H1 (cell line): ENCODE measurements around the gene STRA8. TPM values are rescaled to one million over a fixed set of nuclear protein-coding genes. Genes with fewer than 3 reads are reported as not detected.

Source experiments
- CTCF ChIA-PET: fragments of 300-600 bp; sonication (Branson Sonifier 250); formaldehyde crosslinking; loops from one replicate; lab custom pipeline; 2021; ENCODE audit not compliant: partially characterized antibody; lab: Charles Lee
- POLR2A ChIA-PET: fragments of 300-600 bp; sonication (Branson Sonifier 250); formaldehyde crosslinking; loops from one replicate; lab custom pipeline; 2021; ENCODE audit warnings: inconsistent platforms; ENCODE audit not compliant: partially characterized antibody; lab: Charles Lee
- DNase-seq, 2 experiments: peaks; one replicate each; pipeline versions ENCODE4 v3.0.0 to v3.0.0-alpha.2; 2010 to 2022; ENCODE audit warnings: low spot score in 2 of 2, low read depth in 1 of 2, mixed read lengths in 1 of 2
- FAIRE-seq: peaks from 2 replicates; lab custom pipeline; 2011; peaks lifted over from hg19 to GRCh38; lab: Jason Lieb, UNC
- H2AFZ ChIP-seq: 2 replicates; pipeline ENCODE4 v1.8.1; 2012; ENCODE audit warnings: low read length, inconsistent platforms
- H2AK5ac ChIP-seq: 2 replicates; pipeline ENCODE4 v1.6.1; 2013; ENCODE audit warnings: low read depth, low read length
- H2BK120ac ChIP-seq: replicated peaks from 2 replicates; pipeline ENCODE3; 2013; ENCODE audit warnings: low read depth, low read length, inconsistent platforms
- H2BK12ac ChIP-seq: 2 replicates; pipeline ENCODE4 v1.6.1; 2013; ENCODE audit warnings: low read depth, low read length
- H2BK15ac ChIP-seq: 2 replicates; pipeline ENCODE4 v1.6.1; 2013; ENCODE audit warnings: low read length
- H2BK20ac ChIP-seq: 2 replicates; pipeline ENCODE4 v1.6.1; 2013; ENCODE audit warnings: low read length
- H2BK5ac ChIP-seq: 2 replicates; pipeline ENCODE4 v1.6.1; 2013; ENCODE audit warnings: low read depth, low read length
- H3K14ac ChIP-seq: 2 replicates; pipeline ENCODE4 v1.6.1; 2013; ENCODE audit warnings: inconsistent platforms; ENCODE audit not compliant: insufficient read length
- H3K18ac ChIP-seq: 2 replicates; pipeline ENCODE4 v1.6.1; 2013; ENCODE audit warnings: low read length; ENCODE audit errors: extremely low read depth
- H3K23ac ChIP-seq: 2 replicates; pipeline ENCODE4 v1.6.1; 2013; ENCODE audit warnings: inconsistent platforms; ENCODE audit not compliant: insufficient read length
- H3K23me2 ChIP-seq: 2 replicates; pipeline ENCODE4 v1.6.1; 2013; ENCODE audit warnings: low read depth, low read length
- H3K27ac ChIP-seq: 2 replicates; pipeline ENCODE4 v1.6.1; 2011; ENCODE audit warnings: low read depth, low read length, inconsistent platforms
- H3K27me3 ChIP-seq, 4 experiments: replicated peaks in 1 of 4; 1 replicate in 1 of 4; 2 replicates in 3 of 4; pipeline versions ENCODE4 v1.6.1 to v1.8.1; 2011 to 2013; ENCODE audit warnings: low read length in 3 of 4, mild to moderate bottlenecking in 3 of 4, inconsistent platforms in 2 of 4, mixed read lengths in 2 of 4, moderate library complexity in 1 of 4; ENCODE audit not compliant: control insufficient read depth in 3 of 4, insufficient read depth in 3 of 4; ENCODE audit errors: extremely low read depth in 1 of 4
- H3K36me3 ChIP-seq, 4 experiments: 2 replicates each; pipeline versions ENCODE4 v1.6.1 to v1.8.1; 2011 to 2013; ENCODE audit warnings: mild to moderate bottlenecking in 4 of 4, low read length in 3 of 4, moderate library complexity in 2 of 4, control low read depth in 1 of 4, inconsistent platforms in 1 of 4; ENCODE audit not compliant: insufficient read depth in 4 of 4, control insufficient read depth in 2 of 4
- H3K4ac ChIP-seq: replicated peaks from 2 replicates; pipeline ENCODE3; 2013; ENCODE audit warnings: low read length, low read depth, mixed read lengths, inconsistent platforms; ENCODE audit not compliant: insufficient read length
- H3K4me1 ChIP-seq, 4 experiments: replicated peaks in 1 of 4; 1 replicate in 1 of 4; 2 replicates in 3 of 4; pipeline versions ENCODE4 v1.6.1 to v1.8.1; 2011 to 2013; ENCODE audit warnings: low read length in 3 of 4, inconsistent platforms in 2 of 4, mixed read lengths in 1 of 4; ENCODE audit not compliant: insufficient read depth in 4 of 4, control insufficient read depth in 3 of 4
- H3K4me2 ChIP-seq, 2 experiments: 2 replicates each; pipeline versions ENCODE4 v1.6.1 to v1.8.1; 2011 to 2013; ENCODE audit warnings: low read depth in 2 of 2, low read length in 2 of 2, control low read depth in 1 of 2, inconsistent platforms in 1 of 2, mild to moderate bottlenecking in 1 of 2; ENCODE audit not compliant: insufficient read depth in 1 of 2
- H3K4me3 ChIP-seq, 4 experiments: fragments of 200-600, 300-600 bp in 1 of 4; sonication (generic), shearing (Covaris generic), sonication (Bioruptor Twin) in 1 of 4; 2 replicates each; pipeline versions ENCODE4 v1.5.1 to v1.8.1; 2011 to 2016; ENCODE audit warnings: low read length in 4 of 4, low read depth in 3 of 4, control low read depth in 2 of 4, inconsistent platforms in 2 of 4, mild to moderate bottlenecking in 2 of 4, mixed read lengths in 1 of 4, moderate library complexity in 1 of 4; ENCODE audit not compliant: insufficient read depth in 2 of 4; ENCODE audit errors: extremely low read depth in 1 of 4
- H3K56ac ChIP-seq: replicated peaks from 2 replicates; pipeline ENCODE3; 2013; ENCODE audit warnings: low read depth, mild to moderate bottlenecking, mixed read lengths, low read length, inconsistent platforms; ENCODE audit not compliant: insufficient read length
- H3K79me1 ChIP-seq: 2 replicates; pipeline ENCODE4 v1.6.1; 2013; ENCODE audit warnings: low read depth, low read length, control low read depth
- H3K79me2 ChIP-seq, 2 experiments: 2 replicates each; pipeline versions ENCODE4 v1.6.1 to v1.8.1; 2012 to 2013; ENCODE audit warnings: low read length in 2 of 2, mild to moderate bottlenecking in 2 of 2, inconsistent platforms in 1 of 2; ENCODE audit not compliant: insufficient read depth in 2 of 2, control insufficient read depth in 1 of 2
- H3K9ac ChIP-seq, 4 experiments: replicated peaks in 1 of 4; 1 replicate in 1 of 4; 2 replicates in 3 of 4; pipeline versions ENCODE4 v1.6.1 to v1.8.1; 2011 to 2013; ENCODE audit warnings: low read depth in 3 of 4, low read length in 3 of 4, control low read depth in 2 of 4, mild to moderate bottlenecking in 2 of 4, moderate library complexity in 2 of 4, inconsistent platforms in 1 of 4; ENCODE audit errors: extremely low read depth in 1 of 4
- H3K9me3 ChIP-seq, 2 experiments: 2 replicates each; pipeline versions ENCODE4 v1.6.1 to v1.8.1; 2012 to 2013; ENCODE audit warnings: mild to moderate bottlenecking in 2 of 2, moderate library complexity in 2 of 2, control low read depth in 1 of 2, inconsistent platforms in 1 of 2, low read depth in 1 of 2, low read length in 1 of 2, mixed read lengths in 1 of 2; ENCODE audit not compliant: insufficient read depth in 2 of 2
- H4K20me1 ChIP-seq, 2 experiments: replicated peaks in 1 of 2; 2 replicates each; pipeline versions ENCODE3 to v1.8.1; 2011 to 2013; ENCODE audit warnings: inconsistent platforms in 2 of 2, low read length in 2 of 2, mild to moderate bottlenecking in 1 of 2; ENCODE audit not compliant: insufficient read depth in 2 of 2, control insufficient read depth in 1 of 2
- H4K5ac ChIP-seq: 2 replicates; pipeline ENCODE4 v1.6.1; 2013; ENCODE audit warnings: low read length, low read depth, mixed read lengths, inconsistent platforms; ENCODE audit not compliant: insufficient read length
- H4K8ac ChIP-seq: 2 replicates; pipeline ENCODE4 v1.8.0; 2013; ENCODE audit warnings: mild to moderate bottlenecking, moderate library complexity, low read length, inconsistent platforms; ENCODE audit not compliant: insufficient read depth; ENCODE audit errors: extremely low read depth
- H4K91ac ChIP-seq: replicated peaks from 2 replicates; pipeline ENCODE3; 2013; ENCODE audit warnings: low read length, mixed read lengths, inconsistent platforms; ENCODE audit not compliant: insufficient read length
- CREB1 ChIP-seq: IDR thresholded peaks from 2 replicates; pipeline ENCODE4 v1.6.1; 2012; ENCODE audit warnings: inconsistent platforms
- GABPA ChIP-seq: IDR thresholded peaks from 2 replicates; pipeline ENCODE4 v1.6.1; 2011; ENCODE audit warnings: mild to moderate bottlenecking, low read length, moderate library complexity, borderline replicate concordance; ENCODE audit not compliant: insufficient read depth
- HDAC2 ChIP-seq, 2 experiments: fragments of 300-600 bp in 1 of 2; sonication (generic) in 1 of 2; IDR thresholded peaks; 2 replicates each; pipeline ENCODE4 v1.6.1; 2011 to 2012; ENCODE audit warnings: low read depth in 2 of 2, low read length in 2 of 2, mild to moderate bottlenecking in 2 of 2, moderate library complexity in 2 of 2, borderline replicate concordance in 1 of 2, inconsistent platforms in 1 of 2
- KDM4A ChIP-seq: IDR thresholded peaks from one replicate; pipeline ENCODE4 v1.7.1; 2012; ENCODE audit warnings: low read depth, mild to moderate bottlenecking, moderate library complexity, low read length, inconsistent platforms; ENCODE audit not compliant: severe bottlenecking
- RBBP5 ChIP-seq: IDR thresholded peaks from 2 replicates; pipeline ENCODE4 v1.7.1; 2012; ENCODE audit warnings: low read depth, mild to moderate bottlenecking, inconsistent platforms, low read length, moderate library complexity, borderline replicate concordance
- SRF ChIP-seq: IDR thresholded peaks from 2 replicates; pipeline ENCODE4 v1.6.1; 2011; ENCODE audit warnings: mild to moderate bottlenecking, low read depth, low read length, moderate library complexity
- WGBS, 2 experiments: shearing (Covaris generic) in 1 of 2; methylation state at CpG; one replicate each; pipeline versions ENCODE4 v1.1.6 to v1.1.7; 2013 to 2015; ENCODE audit warnings: low lambda C conversion rate in 2 of 2, mixed read lengths in 2 of 2, inconsistent platforms in 1 of 2, low coverage in 1 of 2, missing lambda C conversion rate in 1 of 2; ENCODE audit not compliant: insufficient replicate concordance in 2 of 2, insufficient coverage in 1 of 2, insufficient read length in 1 of 2; ENCODE audit errors: extremely low coverage in 1 of 2, missing lambda C conversion rate in 1 of 2; 5-methylcytosine and 5-hydroxymethylcytosine counted together
- polyA plus RNA-seq, 7 experiments: library from polyadenylated mRNA; depleted of rRNA in 3 of 7; stranded (reverse) in 5 of 7; unstranded in 2 of 7; fragments of >200 nt in 5 of 7; fragments of 200-250 nt in 2 of 7; gene quantifications; 1 replicate in 5 of 7; 2 replicates in 1 of 7; 4 replicates in 1 of 7; pipeline versions ENCODE4 v1.2.1 to v1.2.3, GENCODE V29; 2011 to 2013; ENCODE audit warnings: missing spikeins in 2 of 7, mixed read lengths in 2 of 7
- total RNA-seq: library from RNA; stranded (reverse); fragmentation: NEBNext Ultra II Directional; extraction: Animal tissue kit (Norgen Biotek cat#: 25700); gene quantifications from 2 replicates; pipeline ENCODE4 v1.2.1, GENCODE V29; 2021

The STRA8 gene
- total and polyA plus RNA-seq, 2 of the 8 experiments (the other 6 are each of a cell fraction or from before 2014, with no cell fraction given) = not detected

DNA sequence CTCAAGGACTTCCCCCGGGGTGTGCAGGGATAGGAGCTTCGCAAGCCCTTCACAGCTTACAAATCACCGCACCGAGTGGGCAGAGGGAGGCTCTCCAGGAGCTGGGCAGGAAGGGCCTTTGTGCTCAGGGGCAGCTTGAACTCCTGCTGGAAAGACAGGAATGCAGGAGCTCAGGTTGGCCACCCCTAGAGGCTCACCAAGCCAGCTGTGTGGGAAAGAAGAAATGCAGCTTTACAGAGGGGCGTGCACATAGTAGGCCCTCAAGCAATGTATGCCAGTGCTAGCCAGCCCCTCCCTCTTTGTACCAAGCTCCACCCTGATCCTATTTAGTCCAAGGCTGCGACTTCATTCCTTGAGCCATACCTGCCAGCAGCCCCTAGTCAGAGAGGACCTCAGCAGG, 26.1 kb downstream of the STRA8 start:
- Histone ChIP-seq H3K4me1 (peaks cover 0 to 5% (median 4%) of the 10 kb centered on the region in 4 experiments; a peak in 4 of 7 replicates), H3K4me3 (no peak overlapping the region), H3K4ac (no peak overlapping the region), H3K23me2 (no peaks in the 10 kb centered on the region), H4K8ac (no peak overlapping the region), H2AFZ (no peak overlapping the region), H3K79me1 (no peaks in the 10 kb centered on the region), H3K23ac (no peak overlapping the region), H3K27me3 (no peaks in the 10 kb centered on the region), H2BK15ac (no peak overlapping the region), H2AK5ac (no peak overlapping the region), H3K36me3 (no peaks in the 10 kb centered on the region), H4K5ac (no peak overlapping the region), H4K91ac (no peak overlapping the region), H3K9ac (no peak overlapping the region), H3K14ac (no peak overlapping the region), H2BK5ac (no peak overlapping the region), H3K79me2 (no peaks in the 10 kb centered on the region), H4K20me1 (no peaks in the 10 kb centered on the region), H3K56ac (no peak overlapping the region), H2BK120ac (no peak overlapping the region), H3K18ac (no peak overlapping the region), H3K4me2 (no peak overlapping the region), H3K9me3 (no peaks in the 10 kb centered on the region), H2BK12ac (no peak overlapping the region), H3K27ac (no peak overlapping the region), H2BK20ac (no peak overlapping the region)
- ChIA-PET POLR2A (interaction anchor here (0.9 kb wide), 1 partner anchor 15 kb away, joined by 3 read pairs; no protein-coding TSS in a partner anchor), CTCF (interaction anchor here (0.7 to 6.9 kb wide), 4 partner anchors 12 to 40 kb away, joined by 3 to 53 read pairs (median 3); no protein-coding TSS in a partner anchor)
- FAIRE-seq (no peak), DNase-seq (no peak)
- WGBS, 2 experiments = 82% methylated on average over 6 of the region's 6 CpGs; no CpG with 5 or more reads in 1 of the 2 experiments
- TF ChIP-seq CREB1 = no peak
- TF ChIP-seq HDAC2 (IDR thresholded peaks at IDR 0.05; ENCODE audit: borderline replicate concordance in 1 of 2, low read depth in 2 of 2, low read length in 2 of 2) = no peak
- TF ChIP-seq SRF = no peak
- no peak for TF ChIP-seq KDM4A
- no peak for TF ChIP-seq RBBP5
- no peak for TF ChIP-seq GABPA
